Measurements from ENCODE around the gene ZSCAN23. TPM values are rescaled to one million over a fixed set of nuclear protein-coding genes. Genes with fewer than 3 reads are reported as not detected.

ZSCAN23 gene
- total and polyA plus RNA-seq, 2 of the 8 experiments (the other 6 are each of a cell fraction or from before 2014, with no cell fraction given): 0.74 to 5.3 TPM

GRCh38 chr6:28424163-28424562, 19.1 kb downstream of the ZSCAN23 start:
- Histone ChIP-seq H3K4me2 (ENCODE audit: insufficient read depth in 1 of 2, low read depth in 2 of 2, low read length in 2 of 2) (no peak overlapping the region), H3K79me2 (ENCODE audit: control insufficient read depth in 1 of 2, insufficient read depth in 2 of 2, low read length in 2 of 2) (no peaks in the 10 kb centered on the region), H2BK15ac (ENCODE audit: low read length) (no peak overlapping the region), H3K9ac (replicated peaks in 1 of 4; ENCODE audit: extremely low read depth in 1 of 4, low read depth in 3 of 4, low read length in 3 of 4) (no peak overlapping the region), H2BK20ac (ENCODE audit: low read length) (no peak overlapping the region), H3K4me3 (ENCODE audit: extremely low read depth in 1 of 4, insufficient read depth in 2 of 4, low read depth in 3 of 4, low read length in 4 of 4) (no peak overlapping the region), H3K18ac (ENCODE audit: extremely low read depth, low read length) (no peak overlapping the region), H3K56ac (replicated peaks; ENCODE audit: insufficient read length, low read depth, low read length) (no peak overlapping the region), H4K8ac (ENCODE audit: extremely low read depth, insufficient read depth, low read length) (no peak overlapping the region), H3K23ac (ENCODE audit: insufficient read length) (no peak overlapping the region), H3K23me2 (ENCODE audit: low read depth, low read length) (no peaks in the 10 kb centered on the region), H3K36me3 (ENCODE audit: control insufficient read depth in 2 of 4, insufficient read depth in 4 of 4, low read length in 3 of 4) (peaks cover 0 to 6% (median 2%) of the 10 kb centered on the region in 4 experiments; a peak in 4 of 8 replicates), H4K91ac (replicated peaks; ENCODE audit: insufficient read length, low read length) (no peak overlapping the region), H3K27ac (ENCODE audit: low read depth, low read length) (no peak overlapping the region), H3K4me1 (replicated peaks in 1 of 4; ENCODE audit: control insufficient read depth in 3 of 4, insufficient read depth in 4 of 4, low read length in 3 of 4) (no peaks in the 10 kb centered on the region), H3K9me3 (ENCODE audit: insufficient read depth in 2 of 2, low read depth in 1 of 2, low read length in 1 of 2) (no peaks in the 10 kb centered on the region), H3K4ac (replicated peaks; ENCODE audit: insufficient read length, low read depth, low read length) (no peak overlapping the region), H2BK12ac (ENCODE audit: low read depth, low read length) (no peak overlapping the region), H2AK5ac (ENCODE audit: low read depth, low read length) (no peak overlapping the region), H2BK120ac (replicated peaks; ENCODE audit: low read depth, low read length) (no peak overlapping the region), H3K27me3 (replicated peaks in 1 of 4; ENCODE audit: control insufficient read depth in 3 of 4, extremely low read depth in 1 of 4, insufficient read depth in 3 of 4, low read length in 3 of 4) (no peaks in the 10 kb centered on the region), H4K20me1 (replicated peaks in 1 of 2; ENCODE audit: control insufficient read depth in 1 of 2, insufficient read depth in 2 of 2, low read length in 2 of 2) (peaks cover 0 to 2% of the 10 kb centered on the region in 2 experiments), H2BK5ac (ENCODE audit: low read depth, low read length) (no peak overlapping the region), H4K5ac (ENCODE audit: insufficient read length, low read depth, low read length) (no peak overlapping the region), H2AFZ (ENCODE audit: low read length) (no peak overlapping the region), H3K14ac (ENCODE audit: insufficient read length) (no peak overlapping the region), H3K79me1 (ENCODE audit: low read depth, low read length) (no peaks in the 10 kb centered on the region)
- POLR2A ChIA-PET (ENCODE audit: partially characterized antibody): interaction anchor here (0.7 to 1.7 kb wide), 2 partner anchors 9 to 16 kb away, joined by 4 to 6 read pairs; no protein-coding TSS in a partner anchor
- DNase-seq (ENCODE audit: low read depth in 1 of 2, low spot score in 2 of 2): no peak
- CTCF ChIA-PET (ENCODE audit: partially characterized antibody): no interaction called here
- FAIRE-seq: no peak
- no peak for TF ChIP-seq SUZ12 (IDR thresholded peaks at IDR 0.05; ENCODE audit: low read length)
- no peak for TF ChIP-seq MAX (IDR thresholded peaks at IDR 0.05)
- TF ChIP-seq ZNF274 (IDR thresholded peaks at IDR 0.05; ENCODE audit: borderline replicate concordance, extremely low read depth, low read length): no peak
- TF ChIP-seq RNF2 (IDR thresholded peaks at IDR 0.05; ENCODE audit: borderline replicate concordance, low read depth, low read length, missing control alignments, poor library complexity, severe bottlenecking): no peak
- TF ChIP-seq CBX8 (IDR thresholded peaks at IDR 0.05; ENCODE audit: borderline replicate concordance, low read depth, low read length): no peak
- TF ChIP-seq HDAC6 (IDR thresholded peaks at IDR 0.05; ENCODE audit: low read depth, low read length): no peak
- no peak for TF ChIP-seq KDM1A (IDR thresholded peaks at IDR 0.05; ENCODE audit: borderline replicate concordance, low read length)
- TF ChIP-seq JUN (IDR thresholded peaks at IDR 0.05; ENCODE audit: low read depth, low read length): no peak
- no peak for TF ChIP-seq FOSL1 (IDR thresholded peaks at IDR 0.05; ENCODE audit: insufficient read depth, low read depth, low read length)
- TF ChIP-seq POU5F1 (IDR thresholded peaks at IDR 0.05; ENCODE audit: low read depth, low read length): no peak
- TF ChIP-seq USF2 (IDR thresholded peaks at IDR 0.05; ENCODE audit: low read length): no peak
- TF ChIP-seq TAF7 (optimal IDR thresholded peaks at IDR 0.05; ENCODE audit: borderline replicate concordance, low read depth, low read length): no peak
- no peak for TF ChIP-seq POLR2AphosphoS5 (IDR thresholded peaks at IDR 0.05; ENCODE audit: low read depth, low read length)

Measured in H1 (cell line).